ENCODE results near the gene GTF2H2.
"Not testable (repeated sequence)": the region's sequence is repeated elsewhere in the genome, so short reads cannot be mapped to it uniquely, and the experiment has no call there.

Gene GTF2H2

DNA sequence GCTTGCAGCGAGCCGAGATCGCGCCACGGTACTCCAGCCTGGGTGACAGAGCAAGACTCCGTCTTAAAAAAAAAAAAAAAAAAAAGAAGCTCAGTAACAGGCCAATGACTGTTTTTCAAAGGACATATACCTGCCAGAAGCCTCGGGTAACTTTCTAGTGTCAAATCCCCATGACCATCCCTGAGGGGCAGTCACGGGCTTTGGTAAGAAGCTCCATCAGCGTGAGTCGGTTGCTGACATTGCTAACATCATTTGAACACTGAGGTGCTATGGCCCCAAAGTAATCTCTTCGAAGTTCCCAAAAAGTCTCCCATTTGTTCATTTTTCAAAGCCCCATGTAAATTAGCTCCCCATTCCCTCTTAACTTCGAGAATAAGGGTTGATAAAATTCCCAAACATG lies 53.9 kb downstream of the GTF2H2 start:
- no peak for DNase-seq (ENCODE audit: low read depth in 3 of 3)

DNA sequence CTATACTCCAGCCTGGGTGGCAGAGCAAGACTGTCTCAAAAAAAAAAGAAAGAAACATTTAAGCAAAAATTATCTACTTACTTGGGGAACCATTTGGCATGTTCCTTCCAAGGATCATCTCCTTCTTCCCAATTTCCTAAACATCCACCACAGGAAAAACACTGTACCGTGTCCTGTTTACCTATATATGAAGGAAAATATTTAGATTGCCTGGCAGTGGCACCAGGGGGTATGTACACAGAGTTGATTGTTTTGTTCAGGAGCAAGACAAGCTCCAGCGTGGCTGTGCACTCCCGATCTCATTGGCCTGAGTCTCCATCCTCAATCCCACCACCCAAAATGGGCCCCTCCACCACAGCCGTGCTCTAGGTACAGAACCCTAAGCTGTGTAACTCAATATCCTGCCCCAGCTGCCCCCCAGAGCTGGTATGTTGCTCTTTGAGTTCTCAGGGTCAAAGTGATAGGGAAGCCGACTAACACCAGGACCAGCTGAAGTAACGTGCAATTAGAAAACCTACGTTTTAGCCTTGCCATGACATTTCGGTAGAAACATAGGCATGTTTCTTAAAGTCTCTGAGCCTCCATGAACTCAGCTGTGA lies 56.2 kb downstream of the GTF2H2 start:
- no peak for DNase-seq (ENCODE audit: low read depth in 3 of 3)

DNA sequence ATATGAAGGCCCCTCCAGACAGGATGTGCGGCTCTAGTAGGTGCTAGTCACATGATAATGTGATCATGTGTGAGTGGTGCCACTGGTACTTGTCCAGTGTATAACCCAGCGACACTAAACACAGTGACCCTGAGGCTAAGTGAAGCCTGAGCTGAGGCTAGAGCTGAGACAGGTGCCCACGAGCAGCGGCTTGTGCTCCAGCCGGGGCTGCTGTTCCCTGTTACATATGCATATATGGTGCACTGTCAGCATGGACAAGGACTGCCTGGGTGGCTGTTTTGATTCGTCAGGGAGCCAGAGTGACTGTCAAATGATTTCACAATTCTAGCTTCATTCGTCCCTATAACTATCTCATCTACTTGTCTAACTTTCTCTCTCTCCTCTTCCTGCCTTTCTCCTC lies 60.5 kb downstream of the GTF2H2 start:
- DNase-seq (ENCODE audit: low read depth in 3 of 3), result not testable (repeated sequence)
